CD14-positive monocyte (primary cell): ENCODE data around the gene RGS9. TPM values are rescaled to one million over a fixed set of nuclear protein-coding genes. Genes with fewer than 3 reads are reported as not detected.

Source experiments
- DNase-seq, 3 donors: peaks; one replicate each; pipeline ENCODE4 v3.0.0-alpha.2; 2011 to 2022
- H2AFZ ChIP-seq: 2 replicates; pipeline ENCODE4 v1.6.0; 2012; ENCODE audit warnings: mild to moderate bottlenecking, low read depth, low read length, inconsistent platforms; ENCODE audit not compliant: insufficient read depth, poor library complexity, severe bottlenecking
- H3K27ac ChIP-seq, 2 donors: 1 replicate in 1 of 2; 2 replicates in 1 of 2; pipeline ENCODE4 v1.5.1; 2012 to 2013; ENCODE audit warnings: low read length in 2 of 2, control low read depth in 1 of 2, inconsistent platforms in 1 of 2, low read depth in 1 of 2, mild to moderate bottlenecking in 1 of 2
- H3K27me3 ChIP-seq, 2 donors: one replicate each; pipeline versions ENCODE4 v1.6.0 to v1.6.1; 2011 to 2013; ENCODE audit warnings: low read length in 2 of 2; ENCODE audit not compliant: control insufficient read depth in 2 of 2, insufficient read depth in 2 of 2
- H3K36me3 ChIP-seq, 2 donors: replicated peaks in 1 of 2; 1 replicate in 1 of 2; 2 replicates in 1 of 2; pipeline versions ENCODE4 v1.5.1 to v1.6.1; 2012 to 2013; ENCODE audit warnings: low read length in 2 of 2, control low read depth in 1 of 2, inconsistent platforms in 1 of 2, mild to moderate bottlenecking in 1 of 2; ENCODE audit not compliant: insufficient read depth in 2 of 2, control insufficient read depth in 1 of 2
- H3K4me1 ChIP-seq, 2 donors: 1 replicate in 1 of 2; 2 replicates in 1 of 2; pipeline versions ENCODE4 v1.5.1 to v1.6.1; 2012 to 2013; ENCODE audit warnings: low read length in 2 of 2, control low read depth in 1 of 2, inconsistent platforms in 1 of 2, mild to moderate bottlenecking in 1 of 2, moderate library complexity in 1 of 2; ENCODE audit not compliant: insufficient read depth in 2 of 2, control insufficient read depth in 1 of 2
- H3K4me2 ChIP-seq: replicated peaks from 2 replicates; pipeline ENCODE3; 2012; ENCODE audit warnings: low read length, moderate library complexity, mild to moderate bottlenecking; ENCODE audit not compliant: poor library complexity, severe bottlenecking; ENCODE audit errors: extremely low read depth
- H3K4me3 ChIP-seq, 3 experiments: fragments of 200-600 bp in 1 of 3; sonication (generic) in 1 of 3; replicated peaks in 1 of 3; 1 replicate in 2 of 3; 2 replicates in 1 of 3; pipeline ENCODE4 v1.5.1; 2011 to 2013; ENCODE audit warnings: low read length in 3 of 3, mild to moderate bottlenecking in 3 of 3, control low read depth in 2 of 3, low read depth in 2 of 3, inconsistent platforms in 1 of 3, moderate library complexity in 1 of 3
- H3K79me2 ChIP-seq: 2 replicates; pipeline ENCODE4 v1.6.0; 2012; ENCODE audit warnings: mild to moderate bottlenecking, control low read depth, inconsistent platforms, low read length, moderate library complexity; ENCODE audit not compliant: insufficient read depth
- H3K9ac ChIP-seq: 2 replicates; pipeline ENCODE4 v1.6.0; 2017; ENCODE audit warnings: low read length, mild to moderate bottlenecking; ENCODE audit not compliant: insufficient read depth, poor library complexity, severe bottlenecking
- H3K9me3 ChIP-seq, 2 donors: replicated peaks in 1 of 2; 1 replicate in 1 of 2; 2 replicates in 1 of 2; pipeline versions ENCODE4 v1.5.1 to v1.6.1; 2012 to 2013; ENCODE audit warnings: low read length in 2 of 2, control low read depth in 1 of 2; ENCODE audit not compliant: control insufficient read depth in 1 of 2, insufficient read depth in 1 of 2
- H4K20me1 ChIP-seq: 2 replicates; pipeline ENCODE4 v1.6.0; 2012; ENCODE audit warnings: mild to moderate bottlenecking, low read length, control low read depth, moderate library complexity; ENCODE audit not compliant: insufficient read depth
- H3K27ac Mint-ChIP-seq, 7 donors: one replicate each; pipeline ENCODE4 v1.8.0; 2020; ENCODE audit warnings: mild to moderate bottlenecking in 7 of 7, mixed read lengths in 7 of 7, moderate library complexity in 6 of 7, inconsistent platforms in 2 of 7
- H3K27me3 Mint-ChIP-seq, 3 donors: one replicate each; pipeline ENCODE4 v1.8.0; 2021 to 2022; ENCODE audit warnings: low read depth in 3 of 3, mild to moderate bottlenecking in 3 of 3, mixed read lengths in 3 of 3, moderate library complexity in 3 of 3, inconsistent platforms in 1 of 3
- H3K36me3 Mint-ChIP-seq, 2 donors: one replicate each; pipeline ENCODE4 v1.8.0; 2020; ENCODE audit warnings: mixed read lengths in 2 of 2, inconsistent platforms in 1 of 2, mild to moderate bottlenecking in 1 of 2
- H3K4me1 Mint-ChIP-seq: one replicate; pipeline ENCODE4 v1.8.0; 2020; ENCODE audit warnings: mild to moderate bottlenecking, mixed read lengths
- H3K4me3 Mint-ChIP-seq, 2 donors: one replicate each; pipeline ENCODE4 v1.8.0; 2020; ENCODE audit warnings: mild to moderate bottlenecking in 2 of 2, mixed read lengths in 2 of 2, moderate library complexity in 1 of 2
- H3K9me3 Mint-ChIP-seq, 7 donors: one replicate each; pipeline ENCODE4 v1.8.0; 2020 to 2022; ENCODE audit warnings: mixed read lengths in 7 of 7, mild to moderate bottlenecking in 6 of 7, moderate library complexity in 6 of 7, inconsistent platforms in 2 of 7
- CTCF ChIP-seq: fragments of 200-600 bp; IDR thresholded peaks from one replicate; pipeline ENCODE4 v1.8.0; 2022; ENCODE audit warnings: antibody characterized with exemption, mild to moderate bottlenecking
- WGBS: methylation state at CpG from one replicate; pipeline ENCODE4 v1.1.5; 2013; ENCODE audit warnings: missing lambda C conversion rate; ENCODE audit not compliant: insufficient coverage; 5-methylcytosine and 5-hydroxymethylcytosine counted together
- intact Hi-C, 2 donors: fragments of 100-400 bp; cut with micrococcal nuclease; formaldehyde crosslinking; loops; one replicate each; pipeline versions ENCODE4 v1.15.0 to v1.15.1; 2023
- polyA plus RNA-seq, 3 donors: library from polyadenylated mRNA; depleted of rRNA in 1 of 3; unstranded in 2 of 3; stranded (reverse) in 1 of 3; fragments of 300-500 nt in 2 of 3; fragments of >200 nt in 1 of 3; fragmentation: Illumina TruSeq in 2 of 3; gene quantifications; 1 replicate in 2 of 3; 2 replicates in 1 of 3; pipeline ENCODE4 v1.2.3, GENCODE V29; 2012 to 2021

Gene RGS9
- polyA plus RNA-seq, 3 donors, result 0.08 TPM; not detected in 2

DNA sequence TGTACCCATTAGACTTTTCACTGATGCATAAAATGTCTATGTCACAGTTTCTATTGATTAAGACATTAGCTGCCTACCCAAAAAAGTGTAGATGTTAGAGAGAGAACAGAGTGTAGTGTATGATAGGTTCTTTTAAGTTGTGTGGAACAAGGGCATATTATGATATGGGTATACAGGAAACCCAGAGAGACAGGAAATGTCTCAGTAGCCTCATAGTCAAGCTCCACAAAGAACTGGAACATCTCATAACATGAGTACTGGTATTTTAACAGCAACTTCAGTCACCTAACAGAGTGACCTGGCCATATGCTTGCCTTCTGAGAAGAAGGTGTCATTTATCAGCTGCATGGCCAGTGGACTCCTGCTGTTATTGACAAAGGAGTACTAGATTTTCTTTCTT lies 128.1 kb downstream of the RGS9 start:
- Histone ChIP-seq H3K4me1 (no peaks in the 10 kb centered on the region), H3K9me3 (no peaks in the 10 kb centered on the region), H3K79me2 (no peaks in the 10 kb centered on the region), H3K4me3 (no peak overlapping the region), H3K4me2 (no peak overlapping the region), H4K20me1 (no peaks in the 10 kb centered on the region), H3K36me3 (no peaks in the 10 kb centered on the region), H3K9ac (no peak overlapping the region), H3K27ac (no peak overlapping the region), H2AFZ (no peak overlapping the region), H3K27me3 (peaks cover 0 to 8% of the 10 kb centered on the region in 2 donors)
- H3K27me3 Mint-ChIP-seq, result peaks cover 4 to 17% (median 6%) of the 10 kb centered on the region in 3 donors
- H3K36me3 Mint-ChIP-seq, result no peaks in the 10 kb centered on the region
- no peak overlapping the region for H3K4me3 Mint-ChIP-seq
- no peak for DNase-seq
- no peaks in the 10 kb centered on the region for H3K4me1 Mint-ChIP-seq
- no peak for TF ChIP-seq CTCF
- H3K9me3 Mint-ChIP-seq, result peaks cover 0 to 7% (median 2%) of the 10 kb centered on the region in 7 donors
- no peak overlapping the region for H3K27ac Mint-ChIP-seq
- intact Hi-C loops, result no loop called here

- Histone ChIP-seq H2AFZ (no peak overlapping the region), H3K79me2 (no peaks in the 10 kb centered on the region), H3K27ac (no peak overlapping the region), H3K4me1 (no peaks in the 10 kb centered on the region), H3K4me2 (no peak overlapping the region), H3K4me3 (no peak overlapping the region), H3K9ac (no peak overlapping the region), H3K9me3 (no peaks in the 10 kb centered on the region), H3K36me3 (no peaks in the 10 kb centered on the region), H4K20me1 (no peaks in the 10 kb centered on the region), H3K27me3 (peaks cover 0 to 5% of the 10 kb centered on the region in 2 donors)
- Mint-ChIP-seq H3K36me3 (no peaks in the 10 kb centered on the region), H3K4me3 (no peak overlapping the region), H3K27me3 (peaks cover 11 to 13% (median 12%) of the 10 kb centered on the region in 3 donors), H3K9me3 (peaks cover 0 to 7% (median 3%) of the 10 kb centered on the region in 7 donors), H3K27ac (no peak overlapping the region), H3K4me1 (no peaks in the 10 kb centered on the region)
- no CpG with 5 or more reads among the region's 2 CpGs for WGBS
- no peak for TF ChIP-seq CTCF
- no peak for DNase-seq
- intact Hi-C loops, result no loop called here
These were observed 131.7 kb downstream of the RGS9 start for GRCh38 chr17:65268832-65269231.
